ENCODE results near the gene BMP6. TPM values are rescaled to one million over a fixed set of nuclear protein-coding genes. Genes with fewer than 3 reads are reported as not detected.

The BMP6 gene
- polyA plus RNA-seq, 1 donor (not counting 4 experiments of a cell fraction or from before 2014, with no cell fraction given) = 0.05 TPM

DNA sequence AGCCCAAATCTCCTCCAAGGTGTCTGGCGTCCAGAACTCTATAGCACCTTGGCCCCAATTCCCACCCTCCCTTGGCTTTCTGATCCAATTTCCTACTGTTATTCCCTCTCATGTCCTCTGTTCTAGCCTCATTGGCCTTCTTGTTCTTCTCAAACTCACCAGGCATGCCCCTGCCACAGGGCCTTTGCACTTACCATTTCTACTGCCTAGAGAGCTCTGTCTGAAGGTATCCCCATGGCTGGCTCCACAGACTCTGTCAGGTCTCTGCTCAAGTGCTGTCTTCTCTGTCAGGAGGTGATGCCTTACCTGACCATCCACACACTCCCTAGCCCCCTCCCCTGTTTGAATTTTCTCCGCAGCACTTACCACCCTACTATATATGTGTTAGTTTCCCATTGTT is 5.6 kb upstream of the BMP6 start:
- Histone ChIP-seq H3K36me3 (ENCODE audit: control insufficient read depth in 2 of 2, extremely low read depth in 1 of 2, insufficient read depth in 2 of 2, low read length in 2 of 2) (no peaks in the 10 kb centered on the region), H3K4me1 (ENCODE audit: control insufficient read depth, extremely low read depth, insufficient read depth, low read length) (peaks cover under 1% of the 10 kb centered on the region), H2AFZ (ENCODE audit: control insufficient read depth, low read length) (no peak overlapping the region), H3K9me3 (ENCODE audit: control insufficient read depth, low read depth, low read length) (no peaks in the 10 kb centered on the region), H3K79me2 (ENCODE audit: control insufficient read depth, insufficient read depth, low read length) (no peaks in the 10 kb centered on the region), H3K27me3 (ENCODE audit: control insufficient read depth, extremely low read depth, insufficient read depth, low read length) (peaks cover 22% of the 10 kb centered on the region), H3K9ac (ENCODE audit: control insufficient read depth, extremely low read depth, insufficient read depth, low read length) (no peak overlapping the region), H3K9me1 (ENCODE audit: control insufficient read depth, extremely low read depth, insufficient read depth, low read length) (no peaks in the 10 kb centered on the region), H4K20me1 (ENCODE audit: control insufficient read depth, extremely low read depth, insufficient read depth, low read length) (no peaks in the 10 kb centered on the region), H3K27ac (ENCODE audit: control insufficient read depth, insufficient read depth, low read length) (no peak overlapping the region), H3K4me2 (ENCODE audit: control insufficient read depth, extremely low read depth, insufficient read depth, low read depth, low read length) (no peak overlapping the region), H3K4me3 (ENCODE audit: control insufficient read depth in 2 of 3, extremely low read depth in 1 of 3, insufficient read depth in 2 of 3, low read depth in 1 of 3, low read length in 3 of 3) (no peak overlapping the region)
- DNase-seq (ENCODE audit: low read depth, low spot score) (no peak), FAIRE-seq (no peak)
- dilution Hi-C loops (cut with MboI; ENCODE audit: extremely low pct_ligation_motif_present, low sequenced_read_pairs) = no loop called here
- no peak for TF ChIP-seq EZH2 (IDR thresholded peaks at IDR 0.05; ENCODE audit: low read length)
- TF ChIP-seq, protein P1, sequence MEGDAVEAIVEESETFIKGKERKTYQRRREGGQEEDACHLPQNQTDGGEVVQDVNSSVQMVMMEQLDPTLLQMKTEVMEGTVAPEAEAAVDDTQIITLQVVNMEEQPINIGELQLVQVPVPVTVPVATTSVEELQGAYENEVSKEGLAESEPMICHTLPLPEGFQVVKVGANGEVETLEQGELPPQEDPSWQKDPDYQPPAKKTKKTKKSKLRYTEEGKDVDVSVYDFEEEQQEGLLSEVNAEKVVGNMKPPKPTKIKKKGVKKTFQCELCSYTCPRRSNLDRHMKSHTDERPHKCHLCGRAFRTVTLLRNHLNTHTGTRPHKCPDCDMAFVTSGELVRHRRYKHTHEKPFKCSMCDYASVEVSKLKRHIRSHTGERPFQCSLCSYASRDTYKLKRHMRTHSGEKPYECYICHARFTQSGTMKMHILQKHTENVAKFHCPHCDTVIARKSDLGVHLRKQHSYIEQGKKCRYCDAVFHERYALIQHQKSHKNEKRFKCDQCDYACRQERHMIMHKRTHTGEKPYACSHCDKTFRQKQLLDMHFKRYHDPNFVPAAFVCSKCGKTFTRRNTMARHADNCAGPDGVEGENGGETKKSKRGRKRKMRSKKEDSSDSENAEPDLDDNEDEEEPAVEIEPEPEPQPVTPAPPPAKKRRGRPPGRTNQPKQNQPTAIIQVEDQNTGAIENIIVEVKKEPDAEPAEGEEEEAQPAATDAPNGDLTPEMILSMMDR (optimal IDR thresholded peaks at IDR 0.05 in 1 of 3, IDR thresholded peaks at IDR 0.05 in 1 of 3, conservative IDR thresholded peaks at IDR 0.05 in 1 of 3; ENCODE audit: extremely low read depth in 1 of 3, insufficient read depth in 2 of 3, low read length in 3 of 3) = no peak

DNA sequence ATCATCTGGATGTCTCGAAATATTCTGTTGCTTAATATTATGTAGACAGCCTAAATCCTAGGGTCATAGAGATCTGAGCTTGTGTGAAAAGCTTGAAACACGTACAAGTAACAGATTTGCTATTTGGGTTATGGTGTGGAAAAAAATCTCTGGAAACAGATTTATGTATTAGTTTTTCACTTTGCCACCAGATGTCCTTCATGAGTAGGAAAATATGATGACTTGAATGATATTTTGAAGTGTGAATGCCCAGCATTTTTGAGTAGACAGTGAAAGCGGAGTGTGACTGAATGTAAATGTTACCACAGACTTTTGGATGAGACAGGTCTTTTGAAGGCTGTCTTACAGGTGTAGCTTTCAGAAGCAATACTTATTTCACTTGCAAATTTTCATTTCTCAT is 4.2 kb upstream of the BMP6 start:
- TF ChIP-seq EZH2 (IDR thresholded peaks at IDR 0.05; ENCODE audit: low read length) = no peak
- TF ChIP-seq, protein P1 (optimal IDR thresholded peaks at IDR 0.05 in 1 of 3, IDR thresholded peaks at IDR 0.05 in 1 of 3, conservative IDR thresholded peaks at IDR 0.05 in 1 of 3; ENCODE audit: extremely low read depth in 1 of 3, insufficient read depth in 2 of 3, low read length in 3 of 3) = peak in 2 of 3 experiments; percentile 18 to 39
- dilution Hi-C loops (cut with MboI; ENCODE audit: extremely low pct_ligation_motif_present, low sequenced_read_pairs) = no loop called here
- Histone ChIP-seq H3K4me1 (ENCODE audit: control insufficient read depth, extremely low read depth, insufficient read depth, low read length) (peaks cover 7% of the 10 kb centered on the region), H4K20me1 (ENCODE audit: control insufficient read depth, extremely low read depth, insufficient read depth, low read length) (no peaks in the 10 kb centered on the region), H3K79me2 (ENCODE audit: control insufficient read depth, insufficient read depth, low read length) (no peaks in the 10 kb centered on the region), H3K4me3 (ENCODE audit: control insufficient read depth in 2 of 3, extremely low read depth in 1 of 3, insufficient read depth in 2 of 3, low read depth in 1 of 3, low read length in 3 of 3) (no peak overlapping the region), H3K27me3 (ENCODE audit: control insufficient read depth, extremely low read depth, insufficient read depth, low read length) (peaks cover 35% of the 10 kb centered on the region), H2AFZ (ENCODE audit: control insufficient read depth, low read length) (no peak overlapping the region), H3K27ac (ENCODE audit: control insufficient read depth, insufficient read depth, low read length) (no peak overlapping the region), H3K9me3 (ENCODE audit: control insufficient read depth, low read depth, low read length) (no peaks in the 10 kb centered on the region), H3K36me3 (ENCODE audit: control insufficient read depth in 2 of 2, extremely low read depth in 1 of 2, insufficient read depth in 2 of 2, low read length in 2 of 2) (no peaks in the 10 kb centered on the region), H3K9ac (ENCODE audit: control insufficient read depth, extremely low read depth, insufficient read depth, low read length) (no peak overlapping the region), H3K4me2 (ENCODE audit: control insufficient read depth, extremely low read depth, insufficient read depth, low read depth, low read length) (no peak overlapping the region), H3K9me1 (ENCODE audit: control insufficient read depth, extremely low read depth, insufficient read depth, low read length) (no peaks in the 10 kb centered on the region)
- DNase-seq (ENCODE audit: low read depth, low spot score) = no peak
- FAIRE-seq = no peak

All from keratinocyte (primary cell).